H9 (cell line): ENCODE data around the gene MYOM3. TPM values are rescaled to one million over a fixed set of nuclear protein-coding genes. Genes with fewer than 3 reads are reported as not detected.

Experiments
- DNase-seq: peaks from one replicate; pipeline ENCODE4 v3.0.0-alpha.2; 2017
- H2AFZ ChIP-seq: one replicate; pipeline ENCODE4 v1.6.1; 2013; ENCODE audit warnings: mild to moderate bottlenecking, low read length, control low read depth, moderate library complexity
- H2AK5ac ChIP-seq: 2 replicates; pipeline ENCODE4 v1.6.1; 2013; ENCODE audit warnings: low read length, control low read depth, mixed read lengths; ENCODE audit not compliant: insufficient read length
- H2BK120ac ChIP-seq: one replicate; pipeline ENCODE4 v1.6.1; 2013; ENCODE audit warnings: low read depth, mild to moderate bottlenecking, low read length, control low read depth, inconsistent platforms; ENCODE audit not compliant: poor library complexity, severe bottlenecking
- H2BK12ac ChIP-seq: 2 replicates; pipeline ENCODE4 v1.6.1; 2013; ENCODE audit warnings: low read length, control low read depth, mixed read lengths, low read depth; ENCODE audit not compliant: insufficient read length
- H2BK15ac ChIP-seq: 2 replicates; pipeline ENCODE4 v1.6.1; 2013; ENCODE audit warnings: low read depth, low read length, control low read depth
- H2BK20ac ChIP-seq: one replicate; pipeline ENCODE4 v1.6.1; 2013; ENCODE audit warnings: low read depth, mild to moderate bottlenecking, low read length, control low read depth, inconsistent platforms; ENCODE audit not compliant: poor library complexity, severe bottlenecking
- H2BK5ac ChIP-seq: 2 replicates; pipeline ENCODE4 v1.6.1; 2013; ENCODE audit warnings: low read length, control low read depth, mixed read lengths; ENCODE audit not compliant: insufficient read length
- H3K14ac ChIP-seq: 2 replicates; pipeline ENCODE4 v1.6.1; 2013; ENCODE audit warnings: low read length, control low read depth; ENCODE audit not compliant: insufficient read depth
- H3K18ac ChIP-seq: 2 replicates; pipeline ENCODE4 v1.6.1; 2013; ENCODE audit warnings: low read depth, mild to moderate bottlenecking, mixed read lengths, low read length, control low read depth; ENCODE audit not compliant: insufficient read length
- H3K23ac ChIP-seq: 2 replicates; pipeline ENCODE4 v1.6.1; 2013; ENCODE audit warnings: low read length, control low read depth, mixed read lengths, low read depth; ENCODE audit not compliant: insufficient read length
- H3K23me2 ChIP-seq: 2 replicates; pipeline ENCODE4 v1.6.1; 2013; ENCODE audit warnings: low read depth, mild to moderate bottlenecking, mixed read lengths, low read length, control low read depth; ENCODE audit not compliant: insufficient read length, poor library complexity, severe bottlenecking
- H3K27ac ChIP-seq: 2 replicates; pipeline ENCODE4 v1.5.1; 2013; ENCODE audit warnings: low read length, control low read depth, mixed read lengths, low read depth; ENCODE audit not compliant: insufficient read length
- H3K27me3 ChIP-seq: 2 replicates; pipeline ENCODE4 v1.6.1; 2013; ENCODE audit warnings: low read length, control low read depth, inconsistent platforms; ENCODE audit not compliant: insufficient read depth
- H3K4ac ChIP-seq: 2 replicates; pipeline ENCODE4 v1.6.1; 2013; ENCODE audit warnings: low read depth, mild to moderate bottlenecking, control low read depth, inconsistent platforms, low read length, moderate library complexity
- H3K4me1 ChIP-seq: 2 replicates; pipeline ENCODE4 v1.6.1; 2013; ENCODE audit warnings: low read length, control low read depth, inconsistent platforms; ENCODE audit not compliant: insufficient read depth
- H3K4me2 ChIP-seq: 2 replicates; pipeline ENCODE4 v1.6.1; 2013; ENCODE audit warnings: low read length, control low read depth, mixed read lengths; ENCODE audit not compliant: insufficient read length, insufficient read depth
- H3K56ac ChIP-seq: 2 replicates; pipeline ENCODE4 v1.6.1; 2013; ENCODE audit warnings: low read depth, mild to moderate bottlenecking, mixed read lengths, low read length, control low read depth; ENCODE audit not compliant: insufficient read length
- H3K79me1 ChIP-seq: 2 replicates; pipeline ENCODE4 v1.6.1; 2013; ENCODE audit warnings: low read depth, mild to moderate bottlenecking, moderate library complexity, low read length, control low read depth, inconsistent platforms; ENCODE audit not compliant: insufficient read depth, poor library complexity, severe bottlenecking
- H3K79me2 ChIP-seq: 2 replicates; pipeline ENCODE4 v1.6.1; 2013; ENCODE audit warnings: low read length, control low read depth, inconsistent platforms; ENCODE audit not compliant: insufficient read depth
- H3K9ac ChIP-seq: 2 replicates; pipeline ENCODE4 v1.6.1; 2013; ENCODE audit warnings: low read length, control low read depth, mixed read lengths; ENCODE audit not compliant: insufficient read length; ENCODE audit errors: extremely low read depth
- H3K9me3 ChIP-seq: one replicate; pipeline ENCODE4 v1.6.1; 2013; ENCODE audit warnings: low read depth, low read length, inconsistent platforms; ENCODE audit not compliant: control insufficient read depth
- H3T11ph ChIP-seq: one replicate; pipeline ENCODE4 v1.6.1; 2013; ENCODE audit warnings: mild to moderate bottlenecking, low read length, control low read depth, inconsistent platforms
- H4K20me1 ChIP-seq: one replicate; pipeline ENCODE4 v1.6.1; 2013; ENCODE audit not compliant: control insufficient read depth, insufficient read length, insufficient read depth
- H4K5ac ChIP-seq: 2 replicates; pipeline ENCODE4 v1.6.1; 2013; ENCODE audit warnings: low read depth, mild to moderate bottlenecking, mixed read lengths, low read length, control low read depth; ENCODE audit not compliant: insufficient read length
- H4K8ac ChIP-seq: replicated peaks from 2 replicates; pipeline ENCODE4 v1.6.1; 2013; ENCODE audit warnings: low read length, control low read depth, mixed read lengths, low read depth; ENCODE audit not compliant: insufficient read length
- H4K91ac ChIP-seq: 2 replicates; pipeline ENCODE4 v1.6.1; 2013; ENCODE audit warnings: low read depth, mild to moderate bottlenecking, moderate library complexity, mixed read lengths, low read length, control low read depth; ENCODE audit not compliant: insufficient read length
- H3K27ac Mint-ChIP-seq, 3 experiments: 2 replicates in 2 of 3; 3 replicates in 1 of 3; pipeline ENCODE4 v1.8.0; 2020 to 2021; ENCODE audit warnings: mixed read lengths in 3 of 3, mild to moderate bottlenecking in 1 of 3, moderate library complexity in 1 of 3
- H3K27me3 Mint-ChIP-seq: 2 replicates; pipeline ENCODE4 v1.8.0; 2021; ENCODE audit warnings: low read depth, mild to moderate bottlenecking, moderate library complexity, mixed read lengths
- H3K36me3 Mint-ChIP-seq, 3 experiments: 2 replicates in 2 of 3; 3 replicates in 1 of 3; pipeline ENCODE4 v1.8.0; 2020 to 2021; ENCODE audit warnings: low read depth in 3 of 3, mixed read lengths in 3 of 3; ENCODE audit not compliant: insufficient read depth in 1 of 3
- H3K4me1 Mint-ChIP-seq, 2 experiments: 2 replicates each; pipeline ENCODE4 v1.8.0; 2020; ENCODE audit warnings: mixed read lengths in 2 of 2
- H3K4me3 Mint-ChIP-seq, 2 experiments: 2 replicates in 1 of 2; 3 replicates in 1 of 2; pipeline ENCODE4 v1.8.0; 2020 to 2021; ENCODE audit warnings: mild to moderate bottlenecking in 2 of 2, mixed read lengths in 2 of 2, moderate library complexity in 1 of 2
- H3K9me3 Mint-ChIP-seq, 2 experiments: 2 replicates in 1 of 2; 3 replicates in 1 of 2; pipeline ENCODE4 v1.8.0; 2020; ENCODE audit warnings: mild to moderate bottlenecking in 2 of 2, mixed read lengths in 2 of 2, moderate library complexity in 1 of 2
- WGBS: extraction: QIAGEN DNeasy Blood & Tissue Kit; methylation state at CpG from one replicate; pipeline ENCODE4 v1.1.7; 2013; ENCODE audit warnings: missing lambda C conversion rate, low lambda C conversion rate, mixed read lengths; ENCODE audit not compliant: insufficient read length; ENCODE audit errors: extremely low coverage; 5-methylcytosine and 5-hydroxymethylcytosine counted together
- total RNA-seq: library from RNA; stranded (reverse); gene quantifications from 2 replicates; pipeline ENCODE4 v1.2.1, GENCODE V29; 2021
- TF ChIP-seq, protein P1 (sequence below): fragments of 200-600 bp; sonication (generic); conservative IDR thresholded peaks from 3 replicates; pipeline ENCODE4 v1.8.0; 2021; ENCODE audit warnings: antibody characterized with exemption, mild to moderate bottlenecking

Gene MYOM3
- total RNA-seq, 1 experiment from 2014 or later = 0.11 TPM

DNA sequence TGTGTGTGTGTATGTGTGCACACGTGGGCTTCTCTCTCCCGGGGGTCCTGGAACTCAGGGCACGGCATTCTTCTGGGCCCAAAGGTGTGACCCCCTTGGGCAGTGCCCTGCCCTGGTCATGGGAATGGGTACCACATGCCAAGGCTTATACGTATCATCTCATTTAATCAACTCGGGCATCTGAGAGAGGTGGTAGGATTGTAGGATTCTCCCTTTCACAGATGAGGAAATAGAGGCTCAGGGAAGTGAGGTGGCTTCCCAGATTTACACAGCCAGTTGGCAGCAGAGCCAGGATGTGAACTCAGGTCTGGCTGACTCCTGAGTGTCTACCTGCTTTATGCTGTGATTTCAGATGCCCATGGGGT, 15.2 kb downstream of the MYOM3 start:
- no peaks in the 10 kb centered on the region for H3K4me1 ChIP-seq
- no peak overlapping the region for H2BK12ac ChIP-seq
- H3K14ac ChIP-seq = no peak overlapping the region
- H3K9me3 ChIP-seq = no peaks in the 10 kb centered on the region
- H2AFZ ChIP-seq = no peak overlapping the region
- H2BK120ac ChIP-seq = no peak overlapping the region
- H3K27me3 ChIP-seq = no peaks in the 10 kb centered on the region
- H3K4me3 Mint-ChIP-seq = no peak overlapping the region
- no peak overlapping the region for H4K5ac ChIP-seq
- no peaks in the 10 kb centered on the region; the same call in 1 of the 2 replicates for H3K27me3 Mint-ChIP-seq
- peaks cover 14 to 32% of the 10 kb centered on the region in 2 experiments for H3K4me1 Mint-ChIP-seq
- WGBS = no CpG with 5 or more reads among the region's 5 CpGs
- H4K20me1 ChIP-seq = no peaks in the 10 kb centered on the region
- no peak overlapping the region for H2AK5ac ChIP-seq
- H3K4ac ChIP-seq = no peak overlapping the region
- H3K18ac ChIP-seq = no peak overlapping the region
- H2BK15ac ChIP-seq = no peak overlapping the region
- no peaks in the 10 kb centered on the region for H3K79me2 ChIP-seq
- TF ChIP-seq, protein P1, sequence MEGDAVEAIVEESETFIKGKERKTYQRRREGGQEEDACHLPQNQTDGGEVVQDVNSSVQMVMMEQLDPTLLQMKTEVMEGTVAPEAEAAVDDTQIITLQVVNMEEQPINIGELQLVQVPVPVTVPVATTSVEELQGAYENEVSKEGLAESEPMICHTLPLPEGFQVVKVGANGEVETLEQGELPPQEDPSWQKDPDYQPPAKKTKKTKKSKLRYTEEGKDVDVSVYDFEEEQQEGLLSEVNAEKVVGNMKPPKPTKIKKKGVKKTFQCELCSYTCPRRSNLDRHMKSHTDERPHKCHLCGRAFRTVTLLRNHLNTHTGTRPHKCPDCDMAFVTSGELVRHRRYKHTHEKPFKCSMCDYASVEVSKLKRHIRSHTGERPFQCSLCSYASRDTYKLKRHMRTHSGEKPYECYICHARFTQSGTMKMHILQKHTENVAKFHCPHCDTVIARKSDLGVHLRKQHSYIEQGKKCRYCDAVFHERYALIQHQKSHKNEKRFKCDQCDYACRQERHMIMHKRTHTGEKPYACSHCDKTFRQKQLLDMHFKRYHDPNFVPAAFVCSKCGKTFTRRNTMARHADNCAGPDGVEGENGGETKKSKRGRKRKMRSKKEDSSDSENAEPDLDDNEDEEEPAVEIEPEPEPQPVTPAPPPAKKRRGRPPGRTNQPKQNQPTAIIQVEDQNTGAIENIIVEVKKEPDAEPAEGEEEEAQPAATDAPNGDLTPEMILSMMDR = no peak
- no peak overlapping the region for H3K4me2 ChIP-seq
- H3K36me3 Mint-ChIP-seq = no peaks in the 10 kb centered on the region
- no peak overlapping the region for H3K56ac ChIP-seq
- DNase-seq = no peak
- H2BK5ac ChIP-seq = no peak overlapping the region
- no peak overlapping the region for H3K27ac Mint-ChIP-seq
- H4K8ac ChIP-seq = no peak overlapping the region
- H3K9ac ChIP-seq = no peak overlapping the region
- no peak overlapping the region for H2BK20ac ChIP-seq
- H3K79me1 ChIP-seq = no peaks in the 10 kb centered on the region
- H3T11ph ChIP-seq = no peak overlapping the region
- no peak overlapping the region for H4K91ac ChIP-seq
- H3K23ac ChIP-seq = no peak overlapping the region
- no peaks in the 10 kb centered on the region for H3K9me3 Mint-ChIP-seq
- H3K27ac ChIP-seq = no peak overlapping the region
- no peaks in the 10 kb centered on the region for H3K23me2 ChIP-seq
